Liver (tissue), 3 donors: Measurements from ENCODE around the gene MMRN1.

Experiments
- FOXA1 ChIP-seq: IDR thresholded peaks from 2 replicates; pipeline ENCODE4 v1.6.1; 2016; ENCODE audit warnings: antibody characterized with exemption
- GABPA ChIP-seq, 2 donors: IDR thresholded peaks in 1 of 2; conservative IDR thresholded peaks in 1 of 2; 2 replicates each; pipeline ENCODE4 v1.6.1; 2016; ENCODE audit warnings: antibody characterized with exemption in 2 of 2, mild to moderate bottlenecking in 1 of 2, moderate library complexity in 1 of 2
- JUND ChIP-seq, 2 donors: IDR thresholded peaks; 2 replicates each; pipeline ENCODE4 v1.6.1; 2016; ENCODE audit warnings: antibody characterized with exemption in 2 of 2
- RAD21 ChIP-seq, 2 donors: IDR thresholded peaks; 2 replicates each; pipeline ENCODE4 v1.6.1; 2016; ENCODE audit warnings: antibody characterized with exemption in 2 of 2, mild to moderate bottlenecking in 2 of 2
- SP1 ChIP-seq: IDR thresholded peaks from 2 replicates; pipeline ENCODE4 v1.6.1; 2018; ENCODE audit warnings: antibody characterized with exemption, mild to moderate bottlenecking
- TAF1 ChIP-seq: conservative IDR thresholded peaks from 2 replicates; pipeline ENCODE4 v1.6.1; 2016; ENCODE audit warnings: antibody characterized with exemption, mild to moderate bottlenecking
- YY1 ChIP-seq: IDR thresholded peaks from 2 replicates; pipeline ENCODE4 v1.6.1; 2016; ENCODE audit warnings: antibody characterized with exemption, mild to moderate bottlenecking
- TF ChIP-seq, protein P1 (sequence below): fragments of 150-350 bp; IDR thresholded peaks from 2 replicates; pipeline ENCODE4 v1.5.1; 2017; ENCODE audit warnings: improper control_type of control experiment, low read depth, low read length; ENCODE audit not compliant: missing input control
- TF ChIP-seq, protein P2 (sequence below): IDR thresholded peaks from 2 replicates; pipeline ENCODE4 v1.6.1; 2016; ENCODE audit warnings: antibody characterized with exemption
- TF ChIP-seq, protein P3 (sequence below): IDR thresholded peaks from 2 replicates; pipeline ENCODE4 v1.6.1; 2016; ENCODE audit warnings: antibody characterized with exemption, mild to moderate bottlenecking
- TF ChIP-seq, protein P4 (sequence below): IDR thresholded peaks from 2 replicates; pipeline ENCODE4 v1.6.1; 2016; ENCODE audit warnings: antibody characterized with exemption
- donor health status: healthy.
- donor health status: healthy.

DNA sequence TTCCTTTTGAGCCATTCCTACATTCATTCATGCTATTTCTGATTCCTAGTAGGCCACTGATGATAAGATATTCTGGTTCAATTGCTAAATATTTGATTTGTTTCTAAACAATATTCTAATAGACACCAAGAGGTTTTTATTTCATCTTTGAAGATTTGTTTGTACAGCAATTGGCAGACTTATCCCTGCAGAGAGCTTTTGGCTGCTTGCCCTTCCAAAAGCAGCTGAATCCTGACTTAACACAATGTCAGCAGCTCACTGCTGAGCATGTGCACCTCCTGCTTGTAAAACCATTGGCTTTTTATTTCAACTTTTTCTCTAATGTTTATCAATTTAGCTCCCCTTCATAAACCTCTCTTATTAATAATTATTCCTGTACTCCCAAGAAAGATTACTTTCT lies 45.3 kb downstream of the MMRN1 start:
- TF ChIP-seq, protein P1, sequence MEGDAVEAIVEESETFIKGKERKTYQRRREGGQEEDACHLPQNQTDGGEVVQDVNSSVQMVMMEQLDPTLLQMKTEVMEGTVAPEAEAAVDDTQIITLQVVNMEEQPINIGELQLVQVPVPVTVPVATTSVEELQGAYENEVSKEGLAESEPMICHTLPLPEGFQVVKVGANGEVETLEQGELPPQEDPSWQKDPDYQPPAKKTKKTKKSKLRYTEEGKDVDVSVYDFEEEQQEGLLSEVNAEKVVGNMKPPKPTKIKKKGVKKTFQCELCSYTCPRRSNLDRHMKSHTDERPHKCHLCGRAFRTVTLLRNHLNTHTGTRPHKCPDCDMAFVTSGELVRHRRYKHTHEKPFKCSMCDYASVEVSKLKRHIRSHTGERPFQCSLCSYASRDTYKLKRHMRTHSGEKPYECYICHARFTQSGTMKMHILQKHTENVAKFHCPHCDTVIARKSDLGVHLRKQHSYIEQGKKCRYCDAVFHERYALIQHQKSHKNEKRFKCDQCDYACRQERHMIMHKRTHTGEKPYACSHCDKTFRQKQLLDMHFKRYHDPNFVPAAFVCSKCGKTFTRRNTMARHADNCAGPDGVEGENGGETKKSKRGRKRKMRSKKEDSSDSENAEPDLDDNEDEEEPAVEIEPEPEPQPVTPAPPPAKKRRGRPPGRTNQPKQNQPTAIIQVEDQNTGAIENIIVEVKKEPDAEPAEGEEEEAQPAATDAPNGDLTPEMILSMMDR = no peak
- TF ChIP-seq GABPA (IDR thresholded peaks at IDR 0.05 in 1 of 2, conservative IDR thresholded peaks at IDR 0.05 in 1 of 2) (no peak), SP1 (no peak), TAF1 (no peak), JUND (IDR thresholded peaks at IDR 0.05) (no peak), FOXA1 (no peak), YY1 (no peak), RAD21 (IDR thresholded peaks at IDR 0.05) (no peak)
- TF ChIP-seq, protein P2, sequence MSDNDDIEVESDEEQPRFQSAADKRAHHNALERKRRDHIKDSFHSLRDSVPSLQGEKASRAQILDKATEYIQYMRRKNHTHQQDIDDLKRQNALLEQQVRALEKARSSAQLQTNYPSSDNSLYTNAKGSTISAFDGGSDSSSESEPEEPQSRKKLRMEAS = no peak
- TF ChIP-seq, protein P3, sequence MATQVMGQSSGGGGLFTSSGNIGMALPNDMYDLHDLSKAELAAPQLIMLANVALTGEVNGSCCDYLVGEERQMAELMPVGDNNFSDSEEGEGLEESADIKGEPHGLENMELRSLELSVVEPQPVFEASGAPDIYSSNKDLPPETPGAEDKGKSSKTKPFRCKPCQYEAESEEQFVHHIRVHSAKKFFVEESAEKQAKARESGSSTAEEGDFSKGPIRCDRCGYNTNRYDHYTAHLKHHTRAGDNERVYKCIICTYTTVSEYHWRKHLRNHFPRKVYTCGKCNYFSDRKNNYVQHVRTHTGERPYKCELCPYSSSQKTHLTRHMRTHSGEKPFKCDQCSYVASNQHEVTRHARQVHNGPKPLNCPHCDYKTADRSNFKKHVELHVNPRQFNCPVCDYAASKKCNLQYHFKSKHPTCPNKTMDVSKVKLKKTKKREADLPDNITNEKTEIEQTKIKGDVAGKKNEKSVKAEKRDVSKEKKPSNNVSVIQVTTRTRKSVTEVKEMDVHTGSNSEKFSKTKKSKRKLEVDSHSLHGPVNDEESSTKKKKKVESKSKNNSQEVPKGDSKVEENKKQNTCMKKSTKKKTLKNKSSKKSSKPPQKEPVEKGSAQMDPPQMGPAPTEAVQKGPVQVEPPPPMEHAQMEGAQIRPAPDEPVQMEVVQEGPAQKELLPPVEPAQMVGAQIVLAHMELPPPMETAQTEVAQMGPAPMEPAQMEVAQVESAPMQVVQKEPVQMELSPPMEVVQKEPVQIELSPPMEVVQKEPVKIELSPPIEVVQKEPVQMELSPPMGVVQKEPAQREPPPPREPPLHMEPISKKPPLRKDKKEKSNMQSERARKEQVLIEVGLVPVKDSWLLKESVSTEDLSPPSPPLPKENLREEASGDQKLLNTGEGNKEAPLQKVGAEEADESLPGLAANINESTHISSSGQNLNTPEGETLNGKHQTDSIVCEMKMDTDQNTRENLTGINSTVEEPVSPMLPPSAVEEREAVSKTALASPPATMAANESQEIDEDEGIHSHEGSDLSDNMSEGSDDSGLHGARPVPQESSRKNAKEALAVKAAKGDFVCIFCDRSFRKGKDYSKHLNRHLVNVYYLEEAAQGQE = no peak
- TF ChIP-seq, protein P4, sequence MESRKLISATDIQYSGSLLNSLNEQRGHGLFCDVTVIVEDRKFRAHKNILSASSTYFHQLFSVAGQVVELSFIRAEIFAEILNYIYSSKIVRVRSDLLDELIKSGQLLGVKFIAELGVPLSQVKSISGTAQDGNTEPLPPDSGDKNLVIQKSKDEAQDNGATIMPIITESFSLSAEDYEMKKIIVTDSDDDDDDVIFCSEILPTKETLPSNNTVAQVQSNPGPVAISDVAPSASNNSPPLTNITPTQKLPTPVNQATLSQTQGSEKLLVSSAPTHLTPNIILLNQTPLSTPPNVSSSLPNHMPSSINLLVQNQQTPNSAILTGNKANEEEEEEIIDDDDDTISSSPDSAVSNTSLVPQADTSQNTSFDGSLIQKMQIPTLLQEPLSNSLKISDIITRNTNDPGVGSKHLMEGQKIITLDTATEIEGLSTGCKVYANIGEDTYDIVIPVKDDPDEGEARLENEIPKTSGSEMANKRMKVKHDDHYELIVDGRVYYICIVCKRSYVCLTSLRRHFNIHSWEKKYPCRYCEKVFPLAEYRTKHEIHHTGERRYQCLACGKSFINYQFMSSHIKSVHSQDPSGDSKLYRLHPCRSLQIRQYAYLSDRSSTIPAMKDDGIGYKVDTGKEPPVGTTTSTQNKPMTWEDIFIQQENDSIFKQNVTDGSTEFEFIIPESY = no peak
